ENCODE data around the gene ALDH3B2.

The ALDH3B2 gene

GRCh38 chr11:67628710-67629385 is 45.6 kb downstream of the ALDH3B2 start:
- Histone ChIP-seq H3K27me3 (ENCODE audit: insufficient read depth, poor library complexity, severe bottlenecking) (no peaks in the 10 kb centered on the region), H3K27ac (replicated peaks) (no peak overlapping the region), H3K4me3 (replicated peaks; ENCODE audit: insufficient read depth, low read length) (no peak overlapping the region; the same call in 1 of the 2 replicates)
- DNase-seq (ENCODE audit: low read depth in 1 of 2, low spot score in 1 of 2), result no peak
- TF ChIP-seq GABPA (IDR thresholded peaks at IDR 0.05; ENCODE audit: low read depth), result no peak
- TF ChIP-seq, protein P1, sequence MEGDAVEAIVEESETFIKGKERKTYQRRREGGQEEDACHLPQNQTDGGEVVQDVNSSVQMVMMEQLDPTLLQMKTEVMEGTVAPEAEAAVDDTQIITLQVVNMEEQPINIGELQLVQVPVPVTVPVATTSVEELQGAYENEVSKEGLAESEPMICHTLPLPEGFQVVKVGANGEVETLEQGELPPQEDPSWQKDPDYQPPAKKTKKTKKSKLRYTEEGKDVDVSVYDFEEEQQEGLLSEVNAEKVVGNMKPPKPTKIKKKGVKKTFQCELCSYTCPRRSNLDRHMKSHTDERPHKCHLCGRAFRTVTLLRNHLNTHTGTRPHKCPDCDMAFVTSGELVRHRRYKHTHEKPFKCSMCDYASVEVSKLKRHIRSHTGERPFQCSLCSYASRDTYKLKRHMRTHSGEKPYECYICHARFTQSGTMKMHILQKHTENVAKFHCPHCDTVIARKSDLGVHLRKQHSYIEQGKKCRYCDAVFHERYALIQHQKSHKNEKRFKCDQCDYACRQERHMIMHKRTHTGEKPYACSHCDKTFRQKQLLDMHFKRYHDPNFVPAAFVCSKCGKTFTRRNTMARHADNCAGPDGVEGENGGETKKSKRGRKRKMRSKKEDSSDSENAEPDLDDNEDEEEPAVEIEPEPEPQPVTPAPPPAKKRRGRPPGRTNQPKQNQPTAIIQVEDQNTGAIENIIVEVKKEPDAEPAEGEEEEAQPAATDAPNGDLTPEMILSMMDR (IDR thresholded peaks at IDR 0.05; ENCODE audit: insufficient read depth, low read length), result no peak
- no peak for TF ChIP-seq SPI1 (IDR thresholded peaks at IDR 0.05; ENCODE audit: borderline replicate concordance, low read depth)
- TF ChIP-seq, protein P2, sequence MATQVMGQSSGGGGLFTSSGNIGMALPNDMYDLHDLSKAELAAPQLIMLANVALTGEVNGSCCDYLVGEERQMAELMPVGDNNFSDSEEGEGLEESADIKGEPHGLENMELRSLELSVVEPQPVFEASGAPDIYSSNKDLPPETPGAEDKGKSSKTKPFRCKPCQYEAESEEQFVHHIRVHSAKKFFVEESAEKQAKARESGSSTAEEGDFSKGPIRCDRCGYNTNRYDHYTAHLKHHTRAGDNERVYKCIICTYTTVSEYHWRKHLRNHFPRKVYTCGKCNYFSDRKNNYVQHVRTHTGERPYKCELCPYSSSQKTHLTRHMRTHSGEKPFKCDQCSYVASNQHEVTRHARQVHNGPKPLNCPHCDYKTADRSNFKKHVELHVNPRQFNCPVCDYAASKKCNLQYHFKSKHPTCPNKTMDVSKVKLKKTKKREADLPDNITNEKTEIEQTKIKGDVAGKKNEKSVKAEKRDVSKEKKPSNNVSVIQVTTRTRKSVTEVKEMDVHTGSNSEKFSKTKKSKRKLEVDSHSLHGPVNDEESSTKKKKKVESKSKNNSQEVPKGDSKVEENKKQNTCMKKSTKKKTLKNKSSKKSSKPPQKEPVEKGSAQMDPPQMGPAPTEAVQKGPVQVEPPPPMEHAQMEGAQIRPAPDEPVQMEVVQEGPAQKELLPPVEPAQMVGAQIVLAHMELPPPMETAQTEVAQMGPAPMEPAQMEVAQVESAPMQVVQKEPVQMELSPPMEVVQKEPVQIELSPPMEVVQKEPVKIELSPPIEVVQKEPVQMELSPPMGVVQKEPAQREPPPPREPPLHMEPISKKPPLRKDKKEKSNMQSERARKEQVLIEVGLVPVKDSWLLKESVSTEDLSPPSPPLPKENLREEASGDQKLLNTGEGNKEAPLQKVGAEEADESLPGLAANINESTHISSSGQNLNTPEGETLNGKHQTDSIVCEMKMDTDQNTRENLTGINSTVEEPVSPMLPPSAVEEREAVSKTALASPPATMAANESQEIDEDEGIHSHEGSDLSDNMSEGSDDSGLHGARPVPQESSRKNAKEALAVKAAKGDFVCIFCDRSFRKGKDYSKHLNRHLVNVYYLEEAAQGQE (IDR thresholded peaks at IDR 0.05; ENCODE audit: insufficient replicate concordance, low read depth), result no peak

DNA sequence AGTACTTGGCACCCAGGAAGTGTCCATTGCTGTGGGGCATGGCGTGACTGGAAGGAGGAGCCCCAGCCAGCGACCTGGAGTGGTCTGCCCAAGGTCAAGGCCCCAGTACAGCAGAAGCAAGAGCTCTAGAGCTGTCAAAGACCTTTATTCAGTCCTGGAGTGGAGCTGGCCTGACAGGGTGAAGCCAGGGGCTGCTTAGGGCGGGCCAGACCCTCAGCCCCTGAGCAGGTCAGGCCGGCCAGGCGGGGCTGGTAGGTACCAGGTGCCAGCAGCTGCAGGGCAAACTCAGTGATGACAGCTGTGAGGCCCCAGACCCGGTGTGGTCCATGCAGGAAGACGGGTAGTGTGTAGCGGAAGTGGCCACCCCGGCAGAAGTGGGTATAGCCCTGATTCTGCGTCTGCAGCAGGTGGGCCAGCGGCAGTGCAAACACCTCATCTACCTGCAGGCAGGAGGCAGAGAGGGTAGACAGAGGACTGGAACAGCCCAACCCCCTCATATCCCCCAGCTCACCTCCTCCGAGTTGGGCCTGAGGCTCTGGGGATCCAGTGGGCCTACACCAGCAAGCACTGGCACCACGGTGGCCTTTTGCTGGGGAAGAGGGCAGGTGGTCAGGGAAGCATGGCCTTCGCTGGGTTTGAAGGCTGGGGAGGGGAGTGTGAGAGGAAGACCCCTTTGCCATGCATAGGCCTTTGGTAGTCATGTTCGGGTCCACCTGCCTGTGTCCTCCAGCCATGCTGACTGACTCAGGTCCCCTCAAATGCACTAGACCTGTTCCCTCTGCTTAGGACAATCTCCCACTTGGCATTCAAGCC is 46.4 kb downstream of the ALDH3B2 start:
- no peak for TF ChIP-seq SPI1 (IDR thresholded peaks at IDR 0.05; ENCODE audit: borderline replicate concordance, low read depth)
- TF ChIP-seq POLR2AphosphoS5 (IDR thresholded peaks at IDR 0.05; ENCODE audit: low read depth), result no peak
- no peak for TF ChIP-seq GABPA (IDR thresholded peaks at IDR 0.05; ENCODE audit: low read depth)
- TF ChIP-seq, protein P1 (IDR thresholded peaks at IDR 0.05; ENCODE audit: insufficient read depth, low read length), result no peak
- TF ChIP-seq, protein P2 (IDR thresholded peaks at IDR 0.05; ENCODE audit: insufficient replicate concordance, low read depth), result no peak
- Histone ChIP-seq H3K4me3 (replicated peaks; ENCODE audit: insufficient read depth, low read length) (no peak overlapping the region), H3K27me3 (ENCODE audit: insufficient read depth, poor library complexity, severe bottlenecking) (no peaks in the 10 kb centered on the region), H3K27ac (replicated peaks) (no peak overlapping the region)
- DNase-seq (ENCODE audit: low read depth in 1 of 2, low spot score in 1 of 2), result no peak

- no peak overlapping the region for H3K27ac ChIP-seq (replicated peaks)
- no peak overlapping the region for H3K4me3 ChIP-seq (replicated peaks; ENCODE audit: insufficient read depth, low read length)
- TF ChIP-seq, protein P1 (IDR thresholded peaks at IDR 0.05; ENCODE audit: insufficient read depth, low read length), result no peak
- TF ChIP-seq POLR2AphosphoS5 (IDR thresholded peaks at IDR 0.05; ENCODE audit: low read depth) (no peak), SPI1 (IDR thresholded peaks at IDR 0.05; ENCODE audit: borderline replicate concordance, low read depth) (no peak), GABPA (IDR thresholded peaks at IDR 0.05; ENCODE audit: low read depth) (no peak)
- TF ChIP-seq, protein P2 (IDR thresholded peaks at IDR 0.05; ENCODE audit: insufficient replicate concordance, low read depth), result no peak
- no peak for DNase-seq (ENCODE audit: low read depth in 1 of 2, low spot score in 1 of 2)
- no peaks in the 10 kb centered on the region for H3K27me3 ChIP-seq (ENCODE audit: insufficient read depth, poor library complexity, severe bottlenecking)
Measured at GRCh38 chr11:67627441-67627811, 47.0 kb downstream of the ALDH3B2 start.
